Measurements from ENCODE around the gene TTC17. TPM values are rescaled to one million over a fixed set of nuclear protein-coding genes. Genes with fewer than 3 reads are reported as not detected.

Gene TTC17
- total and polyA plus RNA-seq, 2 of the 4 experiments (the other 2 are of a cell fraction): 56.3 to 61.3 TPM

DNA sequence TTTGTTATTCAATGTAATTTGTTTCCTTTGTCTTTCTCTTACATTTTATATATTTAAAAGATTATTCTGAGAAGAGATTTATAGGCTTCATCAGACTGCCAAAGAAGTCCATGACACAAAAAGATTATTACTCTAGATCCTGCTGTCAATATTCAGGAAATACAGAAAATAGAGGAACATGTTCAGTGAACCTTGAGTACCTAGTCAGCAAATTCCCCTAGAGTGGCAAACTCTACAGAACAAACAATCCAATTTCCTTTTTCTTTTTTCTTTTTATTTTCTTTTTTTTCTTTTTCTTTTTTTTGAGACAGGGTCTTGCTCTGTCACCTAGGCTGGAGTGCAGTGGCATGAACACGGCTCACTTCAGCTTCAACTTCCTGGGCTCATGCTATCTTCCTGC lies 23.9 kb downstream of the TTC17 start:
- Histone ChIP-seq H3K9ac (ENCODE audit: low read depth, low read length) (no peak overlapping the region), H2BK120ac (ENCODE audit: low read depth, low read length) (no peak overlapping the region), H2BK20ac (ENCODE audit: low read depth, low read length) (no peak overlapping the region), H3K4me2 (ENCODE audit: low read depth, low read length) (no peak overlapping the region), H3K4me1 (ENCODE audit: control insufficient read depth, insufficient read depth, low read length) (no peaks in the 10 kb centered on the region), H3K9me1 (ENCODE audit: insufficient read depth, low read length) (0 out of 2 replicates have a peak, but pooled peaks cover 4% of the 10 kb centered on the region), H3K36me3 (ENCODE audit: control insufficient read depth, insufficient read depth, low read length) (peaks cover 20% of the 10 kb centered on the region), H3K9me3 (ENCODE audit: control insufficient read depth, insufficient read depth, low read length) (no peaks in the 10 kb centered on the region), H4K91ac (ENCODE audit: insufficient read depth, low read depth, low read length) (no peak overlapping the region), H4K5ac (ENCODE audit: low read depth, low read length) (no peak overlapping the region), H2AK9ac (replicated peaks; ENCODE audit: low read depth, low read length, poor library complexity) (no peak overlapping the region), H4K20me1 (ENCODE audit: insufficient read depth, low read length) (peaks cover 4% of the 10 kb centered on the region; the same call in 1 of the 2 replicates), H2AFZ (replicated peaks; ENCODE audit: low read length, poor library complexity) (no peak overlapping the region), H3K18ac (ENCODE audit: low read depth, low read length) (no peak overlapping the region), H3K14ac (replicated peaks; ENCODE audit: low read depth, low read length) (no peak overlapping the region), H3K56ac (ENCODE audit: extremely low read depth, insufficient read depth, low read length) (no peak overlapping the region), H3K4ac (ENCODE audit: low read depth, low read length) (no peak overlapping the region), H3K4me3 (ENCODE audit: insufficient read depth, low read depth, low read length) (no peak overlapping the region), H3K27ac (ENCODE audit: insufficient read depth, low read length) (no peak overlapping the region), H2BK15ac (ENCODE audit: low read depth, low read length) (no peak overlapping the region), H2BK5ac (ENCODE audit: low read depth, low read length, poor library complexity, severe bottlenecking) (no peak overlapping the region), H3K23ac (ENCODE audit: low read depth, low read length) (no peak overlapping the region), H2AK5ac (ENCODE audit: low read depth, low read length) (no peak overlapping the region), H4K8ac (ENCODE audit: low read depth in 2 of 2, low read length in 2 of 2) (no peak overlapping the region), H3K27me3 (ENCODE audit: control insufficient read depth, insufficient read depth, low read length) (no peaks in the 10 kb centered on the region), H3K79me1 (ENCODE audit: low read depth in 1 of 2, low read length in 2 of 2) (peaks cover 19 to 37% of the 10 kb centered on the region in 2 experiments)
- ATAC-seq (ENCODE audit: low read depth) (no peak), DNase-seq (no peak)
- in situ Hi-C loops (cut with MboI; ENCODE audit: low sequenced_read_pairs) (no loop called here), dilution Hi-C loops (cut with HindIII; ENCODE audit: low sequenced_read_pairs, unreplicated experiment) (no loop called here), intact Hi-C loops (cut with micrococcal nuclease) (no loop called here)
- POLR2A ChIA-PET (ENCODE audit: unreplicated experiment): no interaction called here
- no TSS peak for BruUV-seq (replicated peaks)
- CTCF ChIA-PET: interaction anchor here (0.6 to 0.7 kb wide), 2 partner anchors 100 to 1713 kb away, joined by 4 read pairs; no protein-coding TSS in a partner anchor
- 100% methylated on average over 1 of the region's 1 CpG; no CpG with 5 or more reads in 1 of the 2 experiments for WGBS, 2 experiments (ENCODE audit: extremely low coverage in 2 of 2, insufficient read length in 1 of 2)
- TF ChIP-seq RAD21 (IDR thresholded peaks at IDR 0.05; ENCODE audit: low read length): no peak
- no peak for TF ChIP-seq MXI1 (IDR thresholded peaks at IDR 0.05; ENCODE audit: borderline replicate concordance, low read depth, low read length)
- no peak for TF ChIP-seq RCOR1 (IDR thresholded peaks at IDR 0.05; ENCODE audit: insufficient replicate concordance, low read length)
- no peak for TF ChIP-seq CEBPB (IDR thresholded peaks at IDR 0.05; ENCODE audit: low read depth, low read length)
- no peak for TF ChIP-seq NFE2L2 (IDR thresholded peaks at IDR 0.05; ENCODE audit: low read depth, low read length)
- TF ChIP-seq CHD1 (IDR thresholded peaks at IDR 0.05; ENCODE audit: low read depth, low read length): no peak
- no peak for TF ChIP-seq RFX5 (IDR thresholded peaks at IDR 0.05; ENCODE audit: low read depth, low read length)
- no peak for TF ChIP-seq FOS (IDR thresholded peaks at IDR 0.05; ENCODE audit: low read depth, low read length)
- TF ChIP-seq BHLHE40 (IDR thresholded peaks at IDR 0.05; ENCODE audit: low read depth, low read length): no peak
- TF ChIP-seq MAFK (IDR thresholded peaks at IDR 0.05; ENCODE audit: low read depth, low read length): no peak
- TF ChIP-seq, protein P1, sequence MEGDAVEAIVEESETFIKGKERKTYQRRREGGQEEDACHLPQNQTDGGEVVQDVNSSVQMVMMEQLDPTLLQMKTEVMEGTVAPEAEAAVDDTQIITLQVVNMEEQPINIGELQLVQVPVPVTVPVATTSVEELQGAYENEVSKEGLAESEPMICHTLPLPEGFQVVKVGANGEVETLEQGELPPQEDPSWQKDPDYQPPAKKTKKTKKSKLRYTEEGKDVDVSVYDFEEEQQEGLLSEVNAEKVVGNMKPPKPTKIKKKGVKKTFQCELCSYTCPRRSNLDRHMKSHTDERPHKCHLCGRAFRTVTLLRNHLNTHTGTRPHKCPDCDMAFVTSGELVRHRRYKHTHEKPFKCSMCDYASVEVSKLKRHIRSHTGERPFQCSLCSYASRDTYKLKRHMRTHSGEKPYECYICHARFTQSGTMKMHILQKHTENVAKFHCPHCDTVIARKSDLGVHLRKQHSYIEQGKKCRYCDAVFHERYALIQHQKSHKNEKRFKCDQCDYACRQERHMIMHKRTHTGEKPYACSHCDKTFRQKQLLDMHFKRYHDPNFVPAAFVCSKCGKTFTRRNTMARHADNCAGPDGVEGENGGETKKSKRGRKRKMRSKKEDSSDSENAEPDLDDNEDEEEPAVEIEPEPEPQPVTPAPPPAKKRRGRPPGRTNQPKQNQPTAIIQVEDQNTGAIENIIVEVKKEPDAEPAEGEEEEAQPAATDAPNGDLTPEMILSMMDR (conservative IDR thresholded peaks at IDR 0.05; ENCODE audit: low read depth, low read length): no peak
